Tibial nerve (tissue), 4 donors: ENCODE data around the gene ARHGAP33. TPM values are rescaled to one million over a fixed set of nuclear protein-coding genes. Genes with fewer than 3 reads are reported as not detected.

Source experiments
- DNase-seq, 2 donors: peaks; one replicate each; pipeline ENCODE4 v3.0.0-alpha.2; 2019; ENCODE audit warnings: low spot score in 2 of 2
- H3K27ac ChIP-seq, 4 donors: fragments of 200-600 bp; sonication (generic) in 3 of 4; one replicate each; pipeline ENCODE4 v1.5.1; 2017 to 2019; ENCODE audit warnings: mild to moderate bottlenecking in 1 of 4
- H3K27me3 ChIP-seq, 2 donors: fragments of 200-600 bp; sonication (generic) in 1 of 2; one replicate each; pipeline versions ENCODE4 v1.5.1 to v1.6.0; 2017 to 2019
- H3K36me3 ChIP-seq, 3 donors: fragments of 200-600 bp; sonication (generic); one replicate each; pipeline ENCODE4 v1.5.1; 2018 to 2019
- H3K4me1 ChIP-seq, 4 donors: fragments of 200-600 bp; sonication (generic) in 3 of 4; one replicate each; pipeline ENCODE4 v1.5.1; 2017 to 2019
- H3K4me3 ChIP-seq, 4 donors: fragments of 200-600 bp; sonication (generic) in 3 of 4; one replicate each; pipeline ENCODE4 v1.5.1; 2017 to 2019; ENCODE audit warnings: mild to moderate bottlenecking in 1 of 4, moderate library complexity in 1 of 4
- H3K9me3 ChIP-seq, 4 donors: fragments of 200-600 bp; sonication (generic) in 3 of 4; one replicate each; pipeline ENCODE4 v1.5.1; 2017 to 2019
- CTCF ChIP-seq, 5 experiments: fragments of 200-600 bp in 3 of 5; fragments of 450-650 bp in 2 of 5; sonication (generic) in 3 of 5; IDR thresholded peaks; one replicate each; pipeline ENCODE4 v1.5.1; 2016 to 2019; ENCODE audit warnings: antibody characterized with exemption in 5 of 5, mild to moderate bottlenecking in 3 of 5, moderate library complexity in 2 of 5
- EP300 ChIP-seq, 2 donors: sonication (generic); formaldehyde crosslinking; IDR thresholded peaks; one replicate each; pipeline ENCODE4 v1.6.1; 2017; ENCODE audit warnings: antibody characterized with exemption in 2 of 2, mild to moderate bottlenecking in 1 of 2
- POLR2A ChIP-seq, 2 donors: fragments of 450-650 bp; IDR thresholded peaks; one replicate each; pipeline ENCODE4 v1.6.1; 2017; ENCODE audit warnings: antibody characterized with exemption in 2 of 2, mild to moderate bottlenecking in 2 of 2, moderate library complexity in 2 of 2
- WGBS, 2 donors: methylation state at CpG; one replicate each; pipeline ENCODE4 v1.1.5; 2018; 5-methylcytosine and 5-hydroxymethylcytosine counted together
- total RNA-seq, 4 donors: library from RNA; depleted of rRNA; stranded (reverse); fragments of >200 nt; gene quantifications; one replicate each; pipeline ENCODE4 v1.1.0, GENCODE V29; 2016

The ARHGAP33 gene
- total RNA-seq, 4 donors from 2014 or later, result 6.6 to 46.8 (median 26.1) TPM

GRCh38 chr19:35738021-35738886, 37.1 kb upstream of the ARHGAP33 start:
- WGBS, 2 donors, result 88 to 90% methylated on average over 32 to 36 of the region's 37 CpGs
- H3K27ac ChIP-seq, result no peak overlapping the region
- H3K27me3 ChIP-seq, result no peaks in the 10 kb centered on the region
- no peak for TF ChIP-seq EP300 (IDR thresholded peaks at IDR 0.05)
- no peak for TF ChIP-seq POLR2A (IDR thresholded peaks at IDR 0.05)
- no peak for TF ChIP-seq CTCF (IDR thresholded peaks at IDR 0.05)
- H3K36me3 ChIP-seq, result peaks cover 3 to 66% (median 4%) of the 10 kb centered on the region in 3 donors
- H3K4me3 ChIP-seq, result no peak overlapping the region
- no peak for DNase-seq
- peaks cover 0 to 22% (median 13%) of the 10 kb centered on the region in 4 donors for H3K4me1 ChIP-seq
- no peaks in the 10 kb centered on the region for H3K9me3 ChIP-seq

GRCh38 chr19:35738887-35739229, 36.5 kb upstream of the ARHGAP33 start:
- no peak for DNase-seq
- Histone ChIP-seq H3K9me3 (no peaks in the 10 kb centered on the region), H3K4me3 (no peak overlapping the region), H3K4me1 (peaks cover 0 to 25% (median 15%) of the 10 kb centered on the region in 4 donors), H3K27ac (no peak overlapping the region), H3K36me3 (peaks cover 3 to 60% (median 4%) of the 10 kb centered on the region in 3 donors), H3K27me3 (no peaks in the 10 kb centered on the region)
- 67 to 94% methylated on average over 1 to 2 of the region's 2 CpGs for WGBS, 2 donors
- TF ChIP-seq CTCF (IDR thresholded peaks at IDR 0.05) (no peak), POLR2A (IDR thresholded peaks at IDR 0.05) (no peak), EP300 (IDR thresholded peaks at IDR 0.05) (no peak)

- Histone ChIP-seq H3K4me1 (peaks cover 0 to 31% (median 22%) of the 10 kb centered on the region in 4 donors), H3K9me3 (no peaks in the 10 kb centered on the region), H3K36me3 (peaks cover 3 to 54% (median 4%) of the 10 kb centered on the region in 3 donors), H3K4me3 (peak overlapping the region; percentile 42 to 75 (median 66)), H3K27me3 (no peaks in the 10 kb centered on the region), H3K27ac (peak overlapping the region; percentile 16 to 90 (median 83))
- no peak for TF ChIP-seq EP300 (IDR thresholded peaks at IDR 0.05)
- TF ChIP-seq POLR2A (IDR thresholded peaks at IDR 0.05), result no peak
- TF ChIP-seq CTCF (IDR thresholded peaks at IDR 0.05), result no peak
- WGBS, 2 donors, result 66 to 77% methylated on average over 25 to 28 of the region's 29 CpGs
- no peak for DNase-seq
These were observed 35.9 kb upstream of the ARHGAP33 start for GRCh38 chr19:35739275-35740107.

GRCh38 chr19:35740108-35740422, 35.3 kb upstream of the ARHGAP33 start:
- TF ChIP-seq EP300 (IDR thresholded peaks at IDR 0.05) (no peak), CTCF (IDR thresholded peaks at IDR 0.05) (no peak), POLR2A (IDR thresholded peaks at IDR 0.05) (no peak)
- Histone ChIP-seq H3K36me3 (peaks cover 3 to 48% (median 4%) of the 10 kb centered on the region in 3 donors), H3K27ac (peak overlapping the region; percentile 16 to 90 (median 83)), H3K4me3 (peak overlapping the region; percentile 42 to 75 (median 66)), H3K9me3 (no peaks in the 10 kb centered on the region), H3K27me3 (no peaks in the 10 kb centered on the region), H3K4me1 (peaks cover 0 to 33% (median 23%) of the 10 kb centered on the region in 4 donors)
- no peak for DNase-seq
- 4 to 7% methylated on average over 9 to 15 of the region's 16 CpGs for WGBS, 2 donors
